HCT116 (cell line): ENCODE results near the gene NELL1. TPM values are rescaled to one million over a fixed set of nuclear protein-coding genes. Genes with fewer than 3 reads are reported as not detected.

Experiments used
- ATAC-seq: fragments of 200-7000 bp; cut with Tn5 transposase; 2 replicates; pipeline ENCODE4 v1.9.1; 2020; ENCODE audit warnings: mild to moderate bottlenecking, moderate library complexity
- BruUV-seq: library from RNA; stranded (reverse); fragments of 400-500 nt; replicated peaks from 2 replicates; lab custom pipeline; 2021; lab: Mats Ljungman, UMichigan
- CTCF ChIA-PET: fragments of 300-600 bp; sonication (Branson Sonifier 250); formaldehyde crosslinking; loops from one replicate; lab custom pipeline; 2021; ENCODE audit warnings: antibody characterized with exemption; lab: Charles Lee
- POLR2A ChIA-PET: fragments of 300-600, 350-600 bp; sonication (Branson Sonifier 250); formaldehyde crosslinking; loops from one replicate; lab custom pipeline; 2021; ENCODE audit warnings: antibody characterized with exemption; lab: Charles Lee
- RAD21 ChIA-PET, 2 experiments: fragments of 300-600 bp; sonication (Branson Sonifier 250); formaldehyde crosslinking; loops; one replicate each; lab custom pipeline; 2023; ENCODE audit warnings: low total read pairs in 2 of 2; ENCODE audit not compliant: uncharacterized antibody in 2 of 2, unreplicated experiment in 2 of 2, low non-redundant PET in 1 of 2; lab: Charles Lee
- DNase-seq: peaks from one replicate; pipeline ENCODE4 v3.0.0-alpha.2; 2010; ENCODE audit warnings: low read depth, low spot score
- H2AFZ ChIP-seq: fragments of 200-600 bp; shearing (Covaris generic), sonication (generic); 2 replicates; pipeline ENCODE4 v1.6.1; 2017; ENCODE audit warnings: low read depth, mixed run types, mixed read lengths, antibody characterized with exemption, low read length; ENCODE audit not compliant: poor library complexity, severe bottlenecking
- H3K27ac ChIP-seq: 2 replicates; pipeline ENCODE4 v1.5.1; 2012; ENCODE audit warnings: low read depth, low read length
- H3K27me3 ChIP-seq: fragments of 200-600 bp; sonication (generic); 2 replicates; pipeline ENCODE4 v1.6.1; 2016; ENCODE audit warnings: mixed run types, low read length, mixed read lengths; ENCODE audit not compliant: insufficient read depth
- H3K36me3 ChIP-seq, 2 experiments: fragments of 200-500 bp in 1 of 2; fragments of 200-600 bp in 1 of 2; sonication (Bioruptor generic) in 1 of 2; sonication (generic) in 1 of 2; 2 replicates each; pipeline versions ENCODE4 v1.5.1 to v1.6.1; 2014 to 2016; ENCODE audit warnings: low read length in 2 of 2, inconsistent platforms in 1 of 2, mixed read lengths in 1 of 2, mixed run types in 1 of 2; ENCODE audit not compliant: insufficient read depth in 2 of 2, control insufficient read depth in 1 of 2
- H3K4me1 ChIP-seq, 2 experiments: fragments of 200-600 bp in 1 of 2; sonication (generic) in 1 of 2; 2 replicates each; pipeline versions ENCODE4 v1.5.1 to v1.6.1; 2012 to 2017; ENCODE audit warnings: low read length in 2 of 2, inconsistent platforms in 1 of 2, mild to moderate bottlenecking in 1 of 2, mixed read lengths in 1 of 2, mixed run types in 1 of 2, moderate library complexity in 1 of 2; ENCODE audit not compliant: insufficient read depth in 2 of 2, control insufficient read depth in 1 of 2
- H3K4me2 ChIP-seq: fragments of 200-600 bp; sonication (generic); 2 replicates; pipeline ENCODE4 v1.6.1; 2017; ENCODE audit warnings: mixed run types, low read length, mixed read lengths
- H3K4me3 ChIP-seq, 2 experiments: fragments of 200-600 bp in 1 of 2; sonication (generic) in 1 of 2; replicated peaks in 1 of 2; 2 replicates each; pipeline ENCODE4 v1.5.1; 2011 to 2016; ENCODE audit warnings: low read length in 2 of 2, control low read depth in 1 of 2, low read depth in 1 of 2, mild to moderate bottlenecking in 1 of 2, mixed read lengths in 1 of 2, mixed run types in 1 of 2
- H3K79me2 ChIP-seq: fragments of 200-600 bp; sonication (generic); 2 replicates; pipeline ENCODE4 v1.6.1; 2017; ENCODE audit warnings: mild to moderate bottlenecking, mixed run types, low read length, moderate library complexity, mixed read lengths; ENCODE audit not compliant: insufficient read depth
- H3K9ac ChIP-seq: fragments of 200-600 bp; sonication (generic); 2 replicates; pipeline ENCODE4 v1.6.1; 2016; ENCODE audit warnings: low read length, mixed read lengths
- H3K9me2 ChIP-seq: fragments of 200-600 bp; sonication (generic), shearing (Covaris generic); 2 replicates; pipeline ENCODE4 v1.6.1; 2017; ENCODE audit warnings: mixed run types, mild to moderate bottlenecking, moderate library complexity; ENCODE audit not compliant: insufficient read depth
- H3K9me3 ChIP-seq, 2 experiments: fragments of 200-500 bp in 1 of 2; fragments of 200-600 bp in 1 of 2; sonication (Bioruptor generic) in 1 of 2; sonication (generic) in 1 of 2; 2 replicates each; pipeline ENCODE4 v1.6.1; 2014 to 2017; ENCODE audit warnings: low read length in 2 of 2, mixed read lengths in 2 of 2, inconsistent platforms in 1 of 2, low read depth in 1 of 2, mild to moderate bottlenecking in 1 of 2, mixed run types in 1 of 2, moderate library complexity in 1 of 2; ENCODE audit not compliant: control insufficient read depth in 1 of 2, insufficient read depth in 1 of 2
- H4K20me1 ChIP-seq: fragments of 200-600 bp; sonication (generic), shearing (Covaris generic); 2 replicates; pipeline ENCODE4 v1.6.1; 2017; ENCODE audit warnings: mixed run types, mild to moderate bottlenecking, moderate library complexity; ENCODE audit not compliant: insufficient read depth
- CEBPB ChIP-seq: IDR thresholded peaks from 2 replicates; pipeline ENCODE4 v1.6.1; 2012; ENCODE audit warnings: low read depth
- JUND ChIP-seq: IDR thresholded peaks from 2 replicates; pipeline ENCODE4 v1.6.1; 2012
- POLR2AphosphoS5 ChIP-seq: IDR thresholded peaks from 2 replicates; pipeline ENCODE4 v1.6.1; 2011; ENCODE audit warnings: mild to moderate bottlenecking, low read depth, low read length, moderate library complexity
- SP1 ChIP-seq: IDR thresholded peaks from 2 replicates; pipeline ENCODE4 v1.6.1; 2012; ENCODE audit warnings: low read depth
- YY1 ChIP-seq: IDR thresholded peaks from 2 replicates; pipeline ENCODE4 v1.6.1; 2011; ENCODE audit warnings: low read length, low read depth, moderate library complexity, mild to moderate bottlenecking; ENCODE audit not compliant: insufficient replicate concordance; ENCODE audit errors: extremely low read depth
- ZFX ChIP-seq: fragments of 450-650 bp; IDR thresholded peaks from 2 replicates; pipeline ENCODE4 v1.6.1; 2017
- intact Hi-C: fragments of 100-400 bp; cut with micrococcal nuclease; formaldehyde crosslinking; loops from 2 replicates; pipeline ENCODE4 v1.10.0; 2022
- total RNA-seq: library from RNA; stranded (reverse); gene quantifications from one replicate; pipeline ENCODE4 v1.2.1, GENCODE V29; 2021; ENCODE audit not compliant: unreplicated experiment
- TF ChIP-seq, protein P1 (sequence below): IDR thresholded peaks from 2 replicates; pipeline ENCODE4 v1.6.1; 2012
- TF ChIP-seq, protein P2 (sequence below): IDR thresholded peaks from 2 replicates; pipeline ENCODE4 v1.6.1; 2012

Gene NELL1
- total RNA-seq, 1 experiment from 2014 or later = not detected

DNA sequence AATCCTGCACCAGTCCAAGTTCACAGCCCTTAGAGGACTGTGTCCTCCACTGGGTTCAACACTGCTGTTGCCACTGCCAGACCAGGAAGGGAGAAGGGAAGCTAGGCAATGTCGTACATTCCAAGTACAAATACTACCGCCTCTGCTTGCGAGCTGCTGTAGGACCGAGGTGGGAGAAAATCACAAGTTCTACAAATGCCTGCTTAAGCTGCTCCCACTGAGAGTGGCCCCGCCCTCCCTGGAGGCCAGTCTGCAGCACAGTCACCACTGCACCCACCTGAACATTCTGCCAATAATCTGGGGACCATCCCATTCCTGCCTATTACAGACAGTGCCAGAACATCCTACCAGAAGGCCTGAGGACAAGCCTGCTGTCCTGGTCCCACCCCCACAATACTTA, 816.0 kb downstream of the NELL1 start:
- DNase-seq = no peak
- Histone ChIP-seq H3K9me2 (no peaks in the 10 kb centered on the region), H3K9me3 (peaks cover 5 to 23% of the 10 kb centered on the region in 2 experiments; a peak in 2 of 4 replicates), H3K79me2 (no peaks in the 10 kb centered on the region), H3K4me1 (no peaks in the 10 kb centered on the region), H3K4me3 (no peak overlapping the region), H3K36me3 (no peaks in the 10 kb centered on the region), H2AFZ (no peak overlapping the region), H3K9ac (no peak overlapping the region), H4K20me1 (no peaks in the 10 kb centered on the region), H3K27ac (no peak overlapping the region), H3K27me3 (no peaks in the 10 kb centered on the region), H3K4me2 (no peak overlapping the region)
- no TSS peak for BruUV-seq
- ATAC-seq = no peak
- TF ChIP-seq YY1 (no peak), CEBPB (no peak), SP1 (no peak), POLR2AphosphoS5 (no peak)
- TF ChIP-seq, protein P1, sequence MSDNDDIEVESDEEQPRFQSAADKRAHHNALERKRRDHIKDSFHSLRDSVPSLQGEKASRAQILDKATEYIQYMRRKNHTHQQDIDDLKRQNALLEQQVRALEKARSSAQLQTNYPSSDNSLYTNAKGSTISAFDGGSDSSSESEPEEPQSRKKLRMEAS = no peak
- intact Hi-C loops = no loop called here
- ChIA-PET RAD21 (no interaction called here), POLR2A (no interaction called here), CTCF (no interaction called here)

DNA sequence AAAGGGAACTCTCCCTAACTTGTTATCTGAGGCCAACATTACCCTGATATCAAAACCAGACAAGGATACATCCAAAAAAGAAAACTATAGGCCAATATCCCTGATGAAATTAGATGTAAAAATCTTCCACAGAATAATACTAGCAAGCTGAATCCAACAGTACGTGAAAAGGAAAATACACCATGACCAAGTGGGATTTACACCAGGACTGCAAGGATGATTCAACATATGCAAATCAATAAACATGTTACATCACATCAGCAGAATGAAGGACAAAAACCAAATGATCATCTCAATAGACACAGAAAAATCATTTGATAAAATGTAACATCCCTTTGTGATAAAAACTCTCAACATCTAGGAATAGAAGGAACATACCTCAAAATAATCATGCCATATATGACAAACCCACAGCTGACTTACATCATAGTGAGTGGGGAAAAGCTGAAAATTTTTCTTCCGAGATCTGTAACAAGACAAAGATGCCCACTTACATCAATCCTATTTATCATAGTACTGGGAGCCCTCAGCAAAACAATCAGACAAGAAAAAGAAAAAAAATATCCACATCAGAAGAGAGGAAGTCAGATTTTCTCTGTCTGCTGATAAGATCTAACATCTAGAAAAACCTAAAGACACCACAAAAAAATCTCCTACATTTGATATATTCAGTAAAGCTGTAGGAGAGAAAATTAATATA, 820.2 kb downstream of the NELL1 start:
- H3K27ac ChIP-seq = no peak overlapping the region
- DNase-seq (no peak), ATAC-seq (no peak)
- ChIA-PET RAD21 (no interaction called here), POLR2A (no interaction called here), CTCF (no interaction called here)
- intact Hi-C loops = no loop called here
- H3K79me2 ChIP-seq = no peaks in the 10 kb centered on the region
- H3K4me3 ChIP-seq = no peak overlapping the region
- H3K9me3 ChIP-seq = peaks cover 0 to 9% of the 10 kb centered on the region in 2 experiments; a peak in 2 of 4 replicates
- no peaks in the 10 kb centered on the region for H3K4me1 ChIP-seq
- no peak overlapping the region for H3K4me2 ChIP-seq
- no peaks in the 10 kb centered on the region for H3K9me2 ChIP-seq
- TF ChIP-seq ZFX (no peak), JUND (no peak)
- TF ChIP-seq, protein P2, sequence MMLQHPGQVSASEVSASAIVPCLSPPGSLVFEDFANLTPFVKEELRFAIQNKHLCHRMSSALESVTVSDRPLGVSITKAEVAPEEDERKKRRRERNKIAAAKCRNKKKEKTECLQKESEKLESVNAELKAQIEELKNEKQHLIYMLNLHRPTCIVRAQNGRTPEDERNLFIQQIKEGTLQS = no peak
- no peak overlapping the region for H3K9ac ChIP-seq
- no peaks in the 10 kb centered on the region for H4K20me1 ChIP-seq
- BruUV-seq = no TSS peak
- no peaks in the 10 kb centered on the region for H3K36me3 ChIP-seq
- no peaks in the 10 kb centered on the region for H3K27me3 ChIP-seq
- H2AFZ ChIP-seq = no peak overlapping the region
